Adipose tissue (tissue), 3 donors: ENCODE measurements around the gene CAMK4. TPM values are rescaled to one million over a fixed set of nuclear protein-coding genes. Genes with fewer than 3 reads are reported as not detected.
"Not testable (repeated sequence)": the region's sequence is repeated elsewhere in the genome, so short reads cannot be mapped to it uniquely, and the experiment has no call there.

ENCODE experiments used
- H3K27ac ChIP-seq: one replicate; pipeline ENCODE4 v1.5.1; 2013; ENCODE audit warnings: low read depth, low read length
- WGBS, 3 donors: extraction: QIAGEN DNeasy Blood & Tissue Kit; methylation state at CpG; one replicate each; pipeline ENCODE4 v1.1.7; 2013; 5-methylcytosine and 5-hydroxymethylcytosine counted together
- polyA plus RNA-seq, 3 donors: library from polyadenylated mRNA; stranded (reverse); fragments of 200-250 nt; gene quantifications; one replicate each; pipeline ENCODE4 v1.2.3, GENCODE V29; 2013
- donor health status: healthy with polysubstance abuse.
- donor health status: Bipolar disorder and iron deficiency.
- donor health status: healthy.

Gene CAMK4
- polyA plus RNA-seq, 3 donors, result 0.17 to 0.43 TPM; not detected in 1

GRCh38 chr5:111248571-111248970 is 24.4 kb downstream of the CAMK4 start:
- H3K27ac ChIP-seq, result no peak overlapping the region
- WGBS, 3 donors, result 79 to 81% (median 80%) methylated on average over 3 of the region's 3 CpGs

DNA sequence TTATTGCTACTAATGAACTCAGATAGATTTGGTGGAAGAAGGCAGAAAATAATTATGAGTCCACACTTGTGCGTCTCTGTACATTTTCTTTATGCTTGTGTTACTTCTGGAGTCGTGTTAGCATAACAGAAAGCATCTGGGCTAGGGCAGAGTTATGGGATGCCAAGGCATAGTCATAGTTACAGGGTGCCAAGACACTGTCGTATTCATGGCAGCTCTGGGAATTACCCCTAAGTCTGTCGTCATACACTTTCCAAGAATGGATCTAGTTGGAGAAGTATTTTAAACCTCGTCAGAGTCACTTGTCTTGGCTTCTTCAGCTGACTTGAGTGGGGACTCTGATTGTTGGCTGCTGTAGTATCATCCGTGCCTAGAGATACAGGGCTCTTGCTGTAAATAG is 27.7 kb downstream of the CAMK4 start:
- WGBS, 3 donors, result 71 to 79% (median 74%) methylated on average over 6 of the region's 6 CpGs
- no peak overlapping the region for H3K27ac ChIP-seq

GRCh38 chr5:111252799-111253545 is 28.8 kb downstream of the CAMK4 start:
- 48 to 89% (median 85%) methylated on average over 5 of the region's 5 CpGs for WGBS, 3 donors
- H3K27ac ChIP-seq, result no peak overlapping the region

- H3K27ac ChIP-seq, result no peak overlapping the region
- WGBS, 3 donors, result 81 to 85% (median 84%) methylated on average over 3 of the region's 3 CpGs
Observed at GRCh38 chr5:111254613-111255012, 30.4 kb downstream of the CAMK4 start.

DNA sequence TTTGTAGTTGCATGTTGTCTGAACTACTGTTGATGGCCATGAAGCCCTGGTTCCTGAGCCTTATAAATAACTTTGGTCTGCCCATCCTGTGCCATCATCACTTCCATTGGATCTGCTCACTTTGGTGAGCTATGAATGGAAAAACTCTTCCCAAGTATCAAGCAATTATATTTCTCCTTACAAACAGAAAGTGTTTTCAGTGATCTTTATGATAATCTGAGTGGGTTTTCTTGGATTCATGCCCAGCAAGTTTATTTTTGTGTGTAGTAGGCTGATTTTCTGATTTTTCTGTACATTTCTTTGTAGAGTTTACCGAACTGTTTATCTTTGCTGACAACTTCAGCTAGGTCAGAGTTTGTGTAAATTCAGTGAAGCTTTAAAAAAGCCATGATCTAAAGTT is 31.0 kb downstream of the CAMK4 start:
- H3K27ac ChIP-seq, result no peak overlapping the region
- WGBS, 3 donors, result 31 to 64% (median 56%) methylated on average over 1 of the region's 1 CpG

GRCh38 chr5:111256128-111256527 is 31.9 kb downstream of the CAMK4 start:
- WGBS, 3 donors, result 76 to 86% (median 76%) methylated on average over 1 of the region's 1 CpG
- H3K27ac ChIP-seq, result no peak overlapping the region

- WGBS, 3 donors, result 80 to 85% (median 82%) methylated on average over 4 of the region's 4 CpGs
- not testable (repeated sequence) for H3K27ac ChIP-seq
Observed at GRCh38 chr5:111257610-111258009, 33.4 kb downstream of the CAMK4 start.

- 23 to 86% (median 75%) methylated on average over 3 of the region's 3 CpGs for WGBS, 3 donors
Observed at GRCh38 chr5:111259636-111260035, 35.5 kb downstream of the CAMK4 start.

DNA sequence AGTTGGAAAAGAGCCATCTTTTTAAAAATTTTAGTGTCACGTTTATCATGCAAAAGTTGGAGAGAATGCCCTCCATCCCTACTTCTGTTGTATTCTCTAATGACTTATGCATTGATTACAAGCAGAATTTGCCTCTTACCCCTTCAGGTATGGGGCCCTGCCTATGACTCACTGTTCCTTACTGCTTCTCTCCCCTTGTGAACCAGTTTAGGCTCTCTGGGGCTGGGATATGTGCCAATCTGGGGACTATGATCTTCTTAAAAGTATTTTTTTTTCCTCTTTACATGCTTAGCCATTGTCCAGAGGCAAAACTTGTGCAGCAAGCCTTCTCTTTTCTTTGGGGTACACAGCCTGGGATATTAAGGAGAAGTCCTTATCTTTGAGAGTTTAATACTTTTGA is 37.4 kb downstream of the CAMK4 start:
- no peak overlapping the region for H3K27ac ChIP-seq
- 55 to 61% (median 58%) methylated on average over 1 of the region's 1 CpG for WGBS, 3 donors

More at GRCh38 chr5:111259636-111260035, 35.5 kb downstream of the CAMK4 start:
- no peak overlapping the region for H3K27ac ChIP-seq

- H3K27ac ChIP-seq, result no peak overlapping the region
- 43 to 68% (median 56%) methylated on average over 2 of the region's 2 CpGs for WGBS, 3 donors
Observed at GRCh38 chr5:111262153-111262552, 38.0 kb downstream of the CAMK4 start.

DNA sequence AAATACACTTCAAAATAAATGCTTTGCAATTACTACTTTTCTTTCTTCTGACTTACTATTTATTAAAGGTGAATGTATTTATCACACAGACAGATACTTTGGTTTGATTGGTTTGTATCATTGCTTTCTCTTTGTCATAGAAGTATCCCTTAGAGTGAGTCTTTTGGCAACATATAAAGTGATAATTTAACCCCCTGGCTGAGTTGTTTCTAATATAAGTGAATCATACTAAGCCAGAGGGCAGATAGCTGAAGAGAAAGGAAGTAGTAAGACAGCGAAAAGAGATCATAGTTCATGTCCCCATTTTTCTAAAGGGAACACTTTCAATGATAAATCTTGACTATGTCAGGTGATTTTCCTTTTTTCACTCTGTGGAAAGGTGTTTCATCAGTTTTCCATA is 38.6 kb downstream of the CAMK4 start:
- 85 to 87% (median 87%) methylated on average over 1 of the region's 1 CpG for WGBS, 3 donors
- H3K27ac ChIP-seq, result no peak overlapping the region

- 59 to 77% (median 76%) methylated on average over 2 of the region's 2 CpGs for WGBS, 3 donors
- no peak overlapping the region for H3K27ac ChIP-seq
Observed at GRCh38 chr5:111266491-111266890, 42.3 kb downstream of the CAMK4 start.

- no peak overlapping the region for H3K27ac ChIP-seq
Observed at GRCh38 chr5:111268300-111268699, 44.1 kb downstream of the CAMK4 start.

DNA sequence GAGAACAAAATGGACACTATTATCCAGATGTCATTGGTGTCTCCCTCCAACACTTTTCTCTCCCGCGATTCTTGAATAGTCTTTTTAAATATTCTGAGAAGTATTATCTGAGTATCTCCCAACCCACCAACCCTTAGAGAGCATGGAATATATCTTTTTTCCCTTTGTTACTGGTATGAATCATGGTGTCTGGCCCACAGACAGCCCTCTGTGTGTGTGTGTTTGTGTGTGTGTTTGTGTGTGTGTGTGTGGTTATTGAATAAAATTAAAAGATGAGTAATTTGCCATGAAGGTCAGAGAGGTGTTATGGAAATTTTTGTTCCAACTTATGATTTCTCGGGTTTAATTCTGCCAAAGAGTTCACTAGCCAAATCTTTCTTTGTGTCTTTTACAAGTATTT is 47.7 kb downstream of the CAMK4 start:
- WGBS, 3 donors, result 86 to 89% (median 87%) methylated on average over 3 of the region's 3 CpGs
- H3K27ac ChIP-seq, result no peak overlapping the region

GRCh38 chr5:111277061-111277460 is 52.9 kb downstream of the CAMK4 start:
- H3K27ac ChIP-seq, result no peak overlapping the region
- WGBS, 3 donors, result 85 to 90% (median 86%) methylated on average over 2 of the region's 2 CpGs

DNA sequence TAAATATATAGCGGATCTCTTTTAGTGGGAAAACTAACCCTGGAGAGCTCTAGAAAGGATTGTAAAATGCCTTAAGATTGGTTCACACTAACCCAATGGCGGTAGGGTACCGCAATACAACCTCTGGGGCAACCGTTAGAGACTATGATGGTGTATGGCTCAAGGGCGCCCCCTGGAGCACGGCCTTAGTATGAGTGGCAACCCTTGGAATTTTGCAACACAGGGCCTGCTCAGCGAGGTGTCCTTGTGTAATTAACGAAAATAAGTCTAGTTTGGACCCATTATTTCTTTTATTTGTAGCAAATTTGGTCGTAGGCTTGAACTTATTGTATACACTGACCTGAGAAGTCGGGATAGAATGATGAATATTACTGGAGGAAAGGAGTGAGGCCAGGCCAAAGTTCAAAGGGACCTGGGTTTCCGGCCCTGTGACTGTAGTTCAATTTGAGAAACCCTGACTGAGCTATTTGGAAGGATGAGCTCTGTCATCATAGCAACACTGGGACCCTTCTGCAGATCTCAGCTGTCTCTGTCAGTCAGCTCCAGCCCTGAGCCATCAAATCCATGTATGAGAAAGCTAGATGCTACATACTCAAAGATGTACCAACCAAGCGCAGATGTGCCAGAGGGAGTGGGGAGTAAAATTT is 54.8 kb downstream of the CAMK4 start:
- WGBS, 3 donors, result 35 to 49% (median 46%) methylated on average over 12 of the region's 12 CpGs
- no peak overlapping the region for H3K27ac ChIP-seq

GRCh38 chr5:111280282-111280951 is 56.2 kb downstream of the CAMK4 start:
- no peak overlapping the region for H3K27ac ChIP-seq
- WGBS, 3 donors, result 57 to 63% (median 60%) methylated on average over 6 of the region's 6 CpGs

DNA sequence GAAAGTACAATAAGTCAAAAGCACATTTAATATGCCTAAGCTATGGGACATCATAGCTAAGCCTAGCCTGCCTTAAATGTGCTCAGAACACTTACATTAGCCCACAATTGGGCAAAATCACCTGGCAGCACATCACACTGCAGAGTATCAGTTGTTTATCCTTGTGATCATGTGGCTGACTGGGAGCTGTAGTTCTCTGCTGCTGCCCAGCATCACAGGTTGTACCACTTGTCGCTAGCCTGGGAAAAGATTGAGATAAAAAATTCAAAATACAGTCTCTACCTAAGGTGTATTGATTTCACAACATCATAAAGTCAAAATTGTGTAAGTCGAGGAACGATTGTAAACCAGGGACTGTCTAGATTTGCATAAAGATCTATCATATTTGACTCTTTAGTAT is 58.6 kb downstream of the CAMK4 start:
- H3K27ac ChIP-seq, result no peak overlapping the region
- WGBS, 3 donors, result 75 to 90% (median 89%) methylated on average over 3 of the region's 3 CpGs

DNA sequence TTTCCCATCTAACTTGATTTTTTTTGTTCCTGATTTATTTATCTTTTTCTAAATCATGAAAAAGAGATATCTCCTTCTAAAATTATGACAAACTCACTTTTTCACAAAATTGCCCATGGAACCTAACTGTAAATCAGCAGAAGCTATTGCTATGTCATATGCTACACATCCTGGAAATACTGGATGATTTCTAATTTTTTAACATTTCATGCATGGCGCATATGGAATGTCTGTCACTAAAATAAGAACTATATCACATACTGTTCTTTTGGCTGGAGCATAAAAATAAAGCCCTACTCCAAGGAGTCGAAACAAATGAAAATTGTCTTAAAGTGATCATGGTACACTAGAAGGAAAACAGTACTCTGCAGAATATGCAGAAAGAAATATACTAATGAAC is 60.6 kb downstream of the CAMK4 start:
- WGBS, 3 donors, result 65 to 93% (median 70%) methylated on average over 2 of the region's 2 CpGs

DNA sequence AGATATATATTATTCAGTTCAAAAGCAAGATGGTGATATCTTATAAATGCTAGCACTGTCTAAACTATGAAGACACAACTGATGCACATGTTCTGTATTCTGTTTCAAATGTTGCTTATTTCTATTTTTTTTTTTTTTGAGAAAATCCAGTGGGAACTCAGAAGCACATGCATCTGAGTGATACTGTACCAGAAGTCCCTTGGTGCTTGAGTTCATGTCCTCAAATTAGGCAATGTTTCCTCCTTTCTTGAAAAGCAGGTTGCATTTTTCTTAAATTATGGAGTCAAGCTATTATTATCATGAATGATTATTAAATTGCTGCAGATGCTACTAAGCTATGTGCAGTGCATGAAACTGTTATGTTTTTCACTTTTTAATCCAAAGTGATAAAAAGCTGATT is 70.4 kb downstream of the CAMK4 start:
- H3K27ac ChIP-seq, result no peak overlapping the region

More for the DNA sequence above, 60.6 kb downstream of the CAMK4 start:
- no peak overlapping the region for H3K27ac ChIP-seq
